Umbilical cord (tissue), 2 donors: ENCODE data around the gene PDAP1. TPM values are rescaled to one million over a fixed set of nuclear protein-coding genes. Genes with fewer than 3 reads are reported as not detected.
A peak's percentile ranks its signal among the peaks of the same experiment; 100 is the strongest.
"Not testable (repeated sequence)": the region's sequence is repeated elsewhere in the genome, so short reads cannot be mapped to it uniquely, and the experiment has no call there.

Experiments
- DNase-seq: peaks from one replicate; pipeline ENCODE4 v3.0.0-alpha.2; 2015; ENCODE audit warnings: low spot score
- total RNA-seq: library from RNA; depleted of rRNA; stranded (reverse); fragments of >200 nt; gene quantifications from one replicate; pipeline ENCODE4 v1.2.3, GENCODE V29; 2014; ENCODE audit warnings: low replicate concordance; ENCODE audit not compliant: insufficient read depth

The PDAP1 gene
- total RNA-seq, result 29.6 TPM

GRCh38 chr7:99408379-99409191 lies at the start of gene PDAP1, which contains the start of gene BUD31:
Gene PDAP1 (minus strand): TSS chr7:99408597. CDS start chr7:99408548, 49 bp downstream.
Gene BUD31 (plus strand): TSS chr7:99408969. CDS start chr7:99411093, 2,124 bp downstream.
- DNase-seq, result peak; percentile 96

- DNase-seq, result no peak
Measured at GRCh38 chr7:99457650-99458493, 49.5 kb upstream of the PDAP1 start.

- DNase-seq, result no peak
Measured at GRCh38 chr7:99457050-99457649, 48.8 kb upstream of the PDAP1 start.

GRCh38 chr7:99456288-99456687 lies 47.9 kb upstream of the PDAP1 start:
- DNase-seq, result no peak

GRCh38 chr7:99455874-99456273 lies 47.5 kb upstream of the PDAP1 start:
- DNase-seq, result no peak

- DNase-seq, result no peak
Measured at GRCh38 chr7:99453105-99453504, 44.7 kb upstream of the PDAP1 start.

- DNase-seq, result no peak
Measured at GRCh38 chr7:99452541-99452940, 44.1 kb upstream of the PDAP1 start.

- no peak for DNase-seq
Measured at GRCh38 chr7:99451936-99452335, 43.5 kb upstream of the PDAP1 start.

GRCh38 chr7:99449326-99449725 lies 40.9 kb upstream of the PDAP1 start:
- no peak for DNase-seq

GRCh38 chr7:99448855-99449254 lies 40.5 kb upstream of the PDAP1 start:
- DNase-seq, result no peak

- DNase-seq, result no peak
Measured at GRCh38 chr7:99447943-99448342, 39.5 kb upstream of the PDAP1 start.

GRCh38 chr7:99446096-99446495 lies 37.7 kb upstream of the PDAP1 start:
- DNase-seq, result no peak

GRCh38 chr7:99440195-99440594 lies 31.8 kb upstream of the PDAP1 start:
- no peak for DNase-seq

- peak; percentile 98 for DNase-seq
Measured at GRCh38 chr7:99438573-99439480, 30.4 kb upstream of the PDAP1 start, which contains the start of the genes CPSF4 and PTCD1. Gene CPSF4 (plus strand): TSS chr7:99438943. CDS start chr7:99439083, 140 bp downstream. Gene PTCD1 (minus strand): TSS chr7:99438798. CDS start chr7:99435242, 3,556 bp downstream.

GRCh38 chr7:99437946-99438572 lies 29.7 kb upstream of the PDAP1 start:
- no peak for DNase-seq

GRCh38 chr7:99433158-99433557 lies 24.8 kb upstream of the PDAP1 start:
- DNase-seq, result no peak

- DNase-seq, result not testable (repeated sequence)
Measured at GRCh38 chr7:99431756-99432540, 23.6 kb upstream of the PDAP1 start.

- DNase-seq, result no peak
Measured at GRCh38 chr7:99429756-99430155, 21.4 kb upstream of the PDAP1 start.

- DNase-seq, result no peak
Measured at GRCh38 chr7:99428972-99429566, 20.7 kb upstream of the PDAP1 start.
